ENCODE results near the gene TPRG1. TPM values are rescaled to one million over a fixed set of nuclear protein-coding genes. Genes with fewer than 3 reads are reported as not detected.
A peak's percentile ranks its signal among the peaks of the same experiment; 100 is the strongest.

Gene TPRG1
- total RNA-seq, 2 donors from 2014 or later = 1.7 to 4.7 TPM

GRCh38 chr3:189353318-189353965 is 181.7 kb downstream of the TPRG1 start:
- no peak for TF ChIP-seq POLR2A (IDR thresholded peaks at IDR 0.05)
- no peak for TF ChIP-seq CTCF (IDR thresholded peaks at IDR 0.05)
- no peak for TF ChIP-seq POLR2AphosphoS5 (IDR thresholded peaks at IDR 0.05)
- Histone ChIP-seq H3K27ac (no peak overlapping the region), H3K9me3 (no peaks in the 10 kb centered on the region), H3K27me3 (replicated peaks; ENCODE audit: insufficient read depth) (no peaks in the 10 kb centered on the region), H3K4me3 (no peak overlapping the region), H3K4me1 (replicated peaks) (peaks cover 9% of the 10 kb centered on the region), H3K36me3 (no peaks in the 10 kb centered on the region)
- WGBS = 91% methylated on average over 5 of the region's 5 CpGs
- intact Hi-C loops (cut with DNase I) = no loop called here
- no peak for DNase-seq (ENCODE audit: low spot score)

DNA sequence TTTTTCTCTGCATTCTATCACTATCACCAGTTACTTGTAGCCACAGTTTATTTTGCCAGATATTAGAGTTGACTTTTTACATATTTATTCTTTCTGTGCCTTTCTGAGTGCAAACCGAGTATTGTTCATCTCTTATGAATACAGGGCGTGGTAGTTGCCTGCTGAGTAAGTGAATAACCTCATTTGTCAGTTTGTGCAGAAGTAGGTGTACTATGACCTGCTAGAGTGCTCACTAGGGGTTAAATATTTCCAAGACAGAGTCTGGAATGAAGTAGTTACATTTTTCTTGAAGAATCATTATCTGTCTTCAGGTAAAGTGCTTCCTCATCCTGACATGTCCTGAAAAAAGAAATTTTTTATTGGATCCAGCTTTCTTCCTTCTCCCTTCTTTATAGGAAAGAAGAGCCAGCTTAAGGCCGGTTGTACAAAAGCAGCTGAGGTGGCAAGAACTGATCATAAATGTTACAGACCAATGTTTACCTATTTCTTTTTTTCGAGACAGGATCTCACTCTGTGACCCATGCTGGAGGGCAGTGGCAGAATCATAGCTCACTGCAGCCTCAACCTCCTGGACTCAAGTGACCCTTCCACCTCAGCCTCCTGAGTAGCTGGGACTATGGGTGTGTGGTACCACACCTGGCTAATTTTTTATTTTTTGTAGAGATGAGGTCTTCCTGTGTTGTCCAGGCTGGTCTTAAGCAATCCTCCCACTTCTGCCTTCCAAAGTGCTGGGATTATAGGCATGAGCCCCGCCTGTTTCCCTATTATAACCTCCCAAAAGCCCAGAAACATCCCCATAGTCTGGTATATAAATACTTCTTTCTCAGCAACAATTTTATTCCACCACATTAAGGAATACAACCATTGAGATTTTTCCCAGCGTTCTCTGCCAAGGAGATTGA is 182.5 kb downstream of the TPRG1 start:
- Histone ChIP-seq H3K4me1 (replicated peaks) (peaks cover 9% of the 10 kb centered on the region), H3K9me3 (no peaks in the 10 kb centered on the region), H3K27ac (peak overlapping the region; percentile 19 to 57), H3K4me3 (no peak overlapping the region), H3K27me3 (replicated peaks; ENCODE audit: insufficient read depth) (no peaks in the 10 kb centered on the region), H3K36me3 (no peaks in the 10 kb centered on the region)
- no peak for TF ChIP-seq POLR2AphosphoS5 (IDR thresholded peaks at IDR 0.05)
- TF ChIP-seq POLR2A (IDR thresholded peaks at IDR 0.05) = no peak
- no peak for TF ChIP-seq CTCF (IDR thresholded peaks at IDR 0.05)
- intact Hi-C loops (cut with DNase I) = no loop called here
- WGBS = 45% methylated on average over 6 of the region's 6 CpGs
- DNase-seq (ENCODE audit: low spot score) = no peak

GRCh38 chr3:189355115-189355480 is 183.3 kb downstream of the TPRG1 start:
- H3K27ac ChIP-seq = peak overlapping the region; percentile 32 to 57
- H3K36me3 ChIP-seq = no peaks in the 10 kb centered on the region
- no peaks in the 10 kb centered on the region for H3K27me3 ChIP-seq (replicated peaks; ENCODE audit: insufficient read depth)
- intact Hi-C loops (cut with DNase I) = no loop called here
- peaks cover 9% of the 10 kb centered on the region for H3K4me1 ChIP-seq (replicated peaks)
- WGBS = 38% methylated on average over 2 of the region's 2 CpGs
- H3K9me3 ChIP-seq = no peaks in the 10 kb centered on the region
- H3K4me3 ChIP-seq = no peak overlapping the region
- TF ChIP-seq CTCF (IDR thresholded peaks at IDR 0.05) = no peak
- TF ChIP-seq POLR2A (IDR thresholded peaks at IDR 0.05) = no peak
- no peak for TF ChIP-seq POLR2AphosphoS5 (IDR thresholded peaks at IDR 0.05)
- no peak for DNase-seq (ENCODE audit: low spot score)

GRCh38 chr3:189355481-189356201 is 183.9 kb downstream of the TPRG1 start:
- Histone ChIP-seq H3K27ac (peak overlapping the region; percentile 32 to 57), H3K9me3 (no peaks in the 10 kb centered on the region), H3K4me3 (no peak overlapping the region), H3K36me3 (no peaks in the 10 kb centered on the region), H3K27me3 (replicated peaks; ENCODE audit: insufficient read depth) (no peaks in the 10 kb centered on the region), H3K4me1 (replicated peaks) (peaks cover 9% of the 10 kb centered on the region)
- DNase-seq (ENCODE audit: low spot score) = peak; percentile 17
- WGBS = 23% methylated on average over 6 of the region's 6 CpGs
- intact Hi-C loops (cut with DNase I) = no loop called here
- peak; percentile 10 for TF ChIP-seq POLR2AphosphoS5 (IDR thresholded peaks at IDR 0.05)
- no peak for TF ChIP-seq CTCF (IDR thresholded peaks at IDR 0.05)
- TF ChIP-seq POLR2A (IDR thresholded peaks at IDR 0.05) = no peak

All from prostate gland (tissue), 2 donors.